Measurements from ENCODE around the gene MAP3K7. TPM values are rescaled to one million over a fixed set of nuclear protein-coding genes. Genes with fewer than 3 reads are reported as not detected.

MAP3K7 gene
- polyA plus RNA-seq, 1 donor (not counting 4 experiments of a cell fraction or from before 2014, with no cell fraction given): 43.5 TPM

GRCh38 chr6:90578894-90579549, 7.8 kb downstream of the MAP3K7 start:
- Histone ChIP-seq H3K79me2 (ENCODE audit: control insufficient read depth, insufficient read depth, low read length) (peaks cover 90% of the 10 kb centered on the region), H3K4me2 (ENCODE audit: control insufficient read depth, extremely low read depth, insufficient read depth, low read depth, low read length) (no peak overlapping the region), H3K27ac (ENCODE audit: control insufficient read depth, insufficient read depth, low read length) (no peak overlapping the region), H4K20me1 (ENCODE audit: control insufficient read depth, extremely low read depth, insufficient read depth, low read length) (peaks cover 3% of the 10 kb centered on the region), H2AFZ (ENCODE audit: control insufficient read depth, low read length) (no peak overlapping the region), H3K27me3 (ENCODE audit: control insufficient read depth, extremely low read depth, insufficient read depth, low read length) (no peaks in the 10 kb centered on the region), H3K9me1 (ENCODE audit: control insufficient read depth, extremely low read depth, insufficient read depth, low read length) (no peaks in the 10 kb centered on the region), H3K36me3 (ENCODE audit: control insufficient read depth in 2 of 2, extremely low read depth in 1 of 2, insufficient read depth in 2 of 2, low read length in 2 of 2) (peaks cover 0 to 6% of the 10 kb centered on the region in 2 experiments), H3K4me3 (ENCODE audit: control insufficient read depth in 2 of 3, extremely low read depth in 1 of 3, insufficient read depth in 2 of 3, low read depth in 1 of 3, low read length in 3 of 3) (no peak overlapping the region), H3K9ac (ENCODE audit: control insufficient read depth, extremely low read depth, insufficient read depth, low read length) (no peak overlapping the region), H3K4me1 (ENCODE audit: control insufficient read depth, extremely low read depth, insufficient read depth, low read length) (peaks cover 19% of the 10 kb centered on the region), H3K9me3 (ENCODE audit: control insufficient read depth, low read depth, low read length) (no peaks in the 10 kb centered on the region)
- FAIRE-seq: peak; percentile 32
- dilution Hi-C loops (cut with MboI; ENCODE audit: extremely low pct_ligation_motif_present, low sequenced_read_pairs): no loop called here
- DNase-seq (ENCODE audit: low read depth, low spot score): no peak
- no peak for TF ChIP-seq EZH2 (IDR thresholded peaks at IDR 0.05; ENCODE audit: low read length)
- no peak for TF ChIP-seq CTCF (optimal IDR thresholded peaks at IDR 0.05 in 1 of 3, IDR thresholded peaks at IDR 0.05 in 1 of 3, conservative IDR thresholded peaks at IDR 0.05 in 1 of 3; ENCODE audit: extremely low read depth in 1 of 3, insufficient read depth in 2 of 3, low read length in 3 of 3)

- FAIRE-seq (no peak), DNase-seq (ENCODE audit: low read depth, low spot score) (no peak)
- Histone ChIP-seq H3K27me3 (ENCODE audit: control insufficient read depth, extremely low read depth, insufficient read depth, low read length) (no peaks in the 10 kb centered on the region), H2AFZ (ENCODE audit: control insufficient read depth, low read length) (no peak overlapping the region), H3K4me3 (ENCODE audit: control insufficient read depth in 2 of 3, extremely low read depth in 1 of 3, insufficient read depth in 2 of 3, low read depth in 1 of 3, low read length in 3 of 3) (no peak overlapping the region), H3K27ac (ENCODE audit: control insufficient read depth, insufficient read depth, low read length) (no peak overlapping the region), H3K4me1 (ENCODE audit: control insufficient read depth, extremely low read depth, insufficient read depth, low read length) (no peaks in the 10 kb centered on the region), H3K9ac (ENCODE audit: control insufficient read depth, extremely low read depth, insufficient read depth, low read length) (no peak overlapping the region), H3K9me3 (ENCODE audit: control insufficient read depth, low read depth, low read length) (no peaks in the 10 kb centered on the region), H3K79me2 (ENCODE audit: control insufficient read depth, insufficient read depth, low read length) (peaks cover 75% of the 10 kb centered on the region), H3K9me1 (ENCODE audit: control insufficient read depth, extremely low read depth, insufficient read depth, low read length) (no peaks in the 10 kb centered on the region), H3K4me2 (ENCODE audit: control insufficient read depth, extremely low read depth, insufficient read depth, low read depth, low read length) (no peak overlapping the region), H3K36me3 (ENCODE audit: control insufficient read depth in 2 of 2, extremely low read depth in 1 of 2, insufficient read depth in 2 of 2, low read length in 2 of 2) (peaks cover 0 to 6% of the 10 kb centered on the region in 2 experiments), H4K20me1 (ENCODE audit: control insufficient read depth, extremely low read depth, insufficient read depth, low read length) (no peaks in the 10 kb centered on the region)
- TF ChIP-seq CTCF (optimal IDR thresholded peaks at IDR 0.05 in 1 of 3, IDR thresholded peaks at IDR 0.05 in 1 of 3, conservative IDR thresholded peaks at IDR 0.05 in 1 of 3; ENCODE audit: extremely low read depth in 1 of 3, insufficient read depth in 2 of 3, low read length in 3 of 3) (no peak), EZH2 (IDR thresholded peaks at IDR 0.05; ENCODE audit: low read length) (no peak)
- dilution Hi-C loops (cut with MboI; ENCODE audit: extremely low pct_ligation_motif_present, low sequenced_read_pairs): no loop called here
Observed at GRCh38 chr6:90575267-90575666, 11.6 kb downstream of the MAP3K7 start.

Data from keratinocyte (primary cell).